Uterus (tissue), 4 donors: ENCODE measurements around the gene ANKRA2. TPM values are rescaled to one million over a fixed set of nuclear protein-coding genes. Genes with fewer than 3 reads are reported as not detected.
"Not testable (repeated sequence)": the region's sequence is repeated elsewhere in the genome, so short reads cannot be mapped to it uniquely, and the experiment has no call there.

Experiments used
- DNase-seq, 2 donors: peaks; one replicate each; pipeline ENCODE4 v3.0.0-alpha.2; 2019 to 2020
- H3K27ac ChIP-seq, 2 donors: fragments of 200-600 bp; sonication (generic); 1 replicate in 1 of 2; 2 replicates in 1 of 2; pipeline ENCODE4 v1.5.1; 2016 to 2018
- H3K27me3 ChIP-seq, 2 donors: fragments of 200-600 bp; sonication (generic); one replicate each; pipeline ENCODE4 v1.5.1; 2018 to 2019; ENCODE audit warnings: control low read depth in 1 of 2
- H3K36me3 ChIP-seq, 2 donors: fragments of 200-600 bp; sonication (generic); one replicate each; pipeline ENCODE4 v1.5.1; 2019; ENCODE audit warnings: control low read depth in 1 of 2
- H3K4me1 ChIP-seq, 2 donors: fragments of 200-600 bp; sonication (generic); one replicate each; pipeline ENCODE4 v1.5.1; 2018 to 2019; ENCODE audit warnings: control low read depth in 1 of 2
- H3K4me3 ChIP-seq, 2 donors: fragments of 200-600 bp; sonication (generic); 1 replicate in 1 of 2; 2 replicates in 1 of 2; pipeline ENCODE4 v1.5.1; 2018 to 2019; ENCODE audit warnings: mild to moderate bottlenecking in 1 of 2
- H3K9me3 ChIP-seq, 2 donors: fragments of 200-600 bp; sonication (generic); one replicate each; pipeline ENCODE4 v1.5.1; 2019; ENCODE audit warnings: control low read depth in 1 of 2
- CTCF ChIP-seq, 4 experiments: fragments of 200-600 bp in 2 of 4; fragments of 450-650 bp in 2 of 4; sonication (generic) in 2 of 4; IDR thresholded peaks; one replicate each; pipeline ENCODE4 v1.5.1; 2016 to 2019; ENCODE audit warnings: antibody characterized with exemption in 4 of 4, mild to moderate bottlenecking in 2 of 4, moderate library complexity in 1 of 4
- POLR2A ChIP-seq, 2 donors: fragments of 450-650 bp; IDR thresholded peaks; one replicate each; pipeline ENCODE4 v1.6.1; 2016; ENCODE audit warnings: antibody characterized with exemption in 2 of 2, mild to moderate bottlenecking in 1 of 2, moderate library complexity in 1 of 2
- intact Hi-C: fragments of 100-400 bp; cut with DNase I; formaldehyde crosslinking; loops from one replicate; pipeline ENCODE4 v1.15.1; 2023; ENCODE audit warnings: low total_unique reads
- total RNA-seq, 4 donors: library from RNA; depleted of rRNA in 3 of 4; stranded (reverse); fragments of >200 nt in 3 of 4; gene quantifications; one replicate each; pipeline versions ENCODE4 v1.1.0 to v1.2.4, GENCODE V29; 2014 to 2023
- donor health status: DM: yes; HTN: yes; CAD: no.

Gene ANKRA2
- total RNA-seq, 4 donors from 2014 or later = 29.4 to 99.9 (median 45.8) TPM

- H3K4me1 ChIP-seq = no peaks in the 10 kb centered on the region
- intact Hi-C loops = no loop called here
- H3K27ac ChIP-seq = no peak overlapping the region
- TF ChIP-seq POLR2A (IDR thresholded peaks at IDR 0.05) = no peak
- peak; percentile 41 to 70 (median 58) for TF ChIP-seq CTCF (IDR thresholded peaks at IDR 0.05)
- no peak overlapping the region for H3K4me3 ChIP-seq
- H3K9me3 ChIP-seq = no peaks in the 10 kb centered on the region
- no peaks in the 10 kb centered on the region for H3K36me3 ChIP-seq
- DNase-seq = peak; percentile 46 to 54
- H3K27me3 ChIP-seq = no peaks in the 10 kb centered on the region
Observed at GRCh38 chr5:73519531-73520283, 45.7 kb downstream of the ANKRA2 start.

- Histone ChIP-seq H3K4me1 (no peaks in the 10 kb centered on the region), H3K27me3 (no peaks in the 10 kb centered on the region), H3K4me3 (no peak overlapping the region), H3K27ac (no peak overlapping the region), H3K9me3 (no peaks in the 10 kb centered on the region), H3K36me3 (no peaks in the 10 kb centered on the region)
- TF ChIP-seq CTCF (IDR thresholded peaks at IDR 0.05) (no peak), POLR2A (IDR thresholded peaks at IDR 0.05) (no peak)
- intact Hi-C loops = no loop called here
- DNase-seq = no peak
Observed at GRCh38 chr5:73515232-73515631, 50.2 kb downstream of the ANKRA2 start.

- Histone ChIP-seq H3K4me1 (no peaks in the 10 kb centered on the region), H3K9me3 (no peaks in the 10 kb centered on the region), H3K27me3 (no peaks in the 10 kb centered on the region), H3K36me3 (no peaks in the 10 kb centered on the region), H3K4me3 (no peak overlapping the region), H3K27ac (no peak overlapping the region)
- TF ChIP-seq POLR2A (IDR thresholded peaks at IDR 0.05) (no peak), CTCF (IDR thresholded peaks at IDR 0.05) (no peak)
- intact Hi-C loops = no loop called here
- no peak for DNase-seq
Observed at GRCh38 chr5:73514418-73514817, 51.0 kb downstream of the ANKRA2 start.

GRCh38 chr5:73513996-73514395, 51.4 kb downstream of the ANKRA2 start:
- intact Hi-C loops = no loop called here
- DNase-seq = no peak
- Histone ChIP-seq H3K27ac (no peak overlapping the region), H3K9me3 (no peaks in the 10 kb centered on the region), H3K36me3 (no peaks in the 10 kb centered on the region), H3K4me3 (no peak overlapping the region), H3K27me3 (no peaks in the 10 kb centered on the region), H3K4me1 (no peaks in the 10 kb centered on the region)
- TF ChIP-seq CTCF (IDR thresholded peaks at IDR 0.05) (no peak), POLR2A (IDR thresholded peaks at IDR 0.05) (no peak)

GRCh38 chr5:73508521-73508920, 56.9 kb downstream of the ANKRA2 start:
- H3K27ac ChIP-seq, H3K27me3 ChIP-seq, H3K4me1 ChIP-seq, H3K4me3 ChIP-seq, H3K9me3 ChIP-seq, DNase-seq, H3K36me3 ChIP-seq, intact Hi-C loops: not testable (repeated sequence)
